ENCODE data around the gene CIB4.
"Not testable (repeated sequence)": the region's sequence is repeated elsewhere in the genome, so short reads cannot be mapped to it uniquely, and the experiment has no call there.

Gene CIB4

DNA sequence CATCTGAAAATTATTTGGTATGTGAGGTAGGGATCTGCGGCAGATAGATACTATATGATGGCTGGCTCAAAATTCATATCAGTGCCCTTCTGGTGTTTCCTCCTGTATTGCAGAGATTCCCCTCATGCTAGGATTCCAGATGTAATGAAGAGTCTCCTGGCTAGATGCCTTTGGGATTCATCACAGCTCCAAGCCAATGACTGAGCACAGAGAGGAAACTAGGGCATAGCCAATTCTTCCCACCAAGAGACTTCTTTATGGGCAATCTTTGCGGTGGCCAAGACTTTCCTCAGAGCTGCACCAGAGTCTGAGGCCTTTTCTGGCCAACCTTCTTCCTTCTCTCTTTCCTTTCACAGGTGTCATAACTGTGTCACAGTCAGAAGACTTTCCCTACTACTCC, 25.5 kb upstream of the CIB4 start:
- no peak for DNase-seq

DNA sequence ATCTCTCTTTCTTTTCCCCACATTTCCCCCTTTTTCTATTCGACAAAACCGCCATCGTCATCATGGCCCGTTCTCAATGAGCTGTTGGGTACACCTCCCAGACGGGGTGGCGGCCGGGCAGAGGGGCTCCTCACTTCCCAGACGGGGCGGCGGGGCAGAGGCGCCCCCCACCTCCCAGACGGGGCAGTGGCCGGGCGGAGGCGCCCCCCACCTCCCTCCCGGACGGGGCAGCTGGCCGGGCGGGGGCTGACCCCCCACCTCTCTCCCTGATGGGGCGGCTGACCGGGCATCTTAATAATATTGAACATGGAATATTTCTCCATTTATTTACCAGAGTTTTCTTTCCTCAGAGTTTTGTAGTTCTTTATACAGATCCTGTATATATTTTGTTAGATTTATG, 24.1 kb upstream of the CIB4 start:
- DNase-seq, result not testable (repeated sequence)

DNA sequence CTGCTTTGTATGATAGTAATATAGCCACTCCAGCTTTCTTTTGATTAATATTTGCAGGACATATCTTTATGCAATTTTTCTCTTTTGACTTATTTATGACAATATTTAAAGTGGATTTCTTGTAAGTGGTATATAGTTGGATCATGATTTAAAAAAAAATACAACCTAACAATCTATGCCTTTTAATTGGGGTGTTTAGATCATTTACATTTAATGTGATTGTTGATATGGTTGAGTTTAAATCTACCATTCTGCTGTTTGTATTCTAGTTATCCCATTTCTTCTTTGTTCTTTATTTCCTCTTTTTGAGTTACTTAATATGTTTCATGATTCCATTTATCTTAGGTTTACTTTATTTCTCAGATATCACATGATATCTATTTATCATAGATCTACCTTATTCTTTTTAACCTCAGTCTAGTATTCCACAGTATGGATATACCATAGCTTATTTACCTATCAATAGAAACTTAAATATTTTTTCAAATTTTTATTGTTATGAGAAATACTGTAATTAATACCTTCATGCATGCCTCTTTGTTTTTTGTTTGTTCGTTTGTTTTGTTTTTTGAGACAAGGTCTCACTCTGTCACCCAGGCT, 19.3 kb upstream of the CIB4 start:
- DNase-seq, result no peak

GRCh38 chr2:26658691-26659346, 17.7 kb upstream of the CIB4 start:
- DNase-seq, result no peak

DNA sequence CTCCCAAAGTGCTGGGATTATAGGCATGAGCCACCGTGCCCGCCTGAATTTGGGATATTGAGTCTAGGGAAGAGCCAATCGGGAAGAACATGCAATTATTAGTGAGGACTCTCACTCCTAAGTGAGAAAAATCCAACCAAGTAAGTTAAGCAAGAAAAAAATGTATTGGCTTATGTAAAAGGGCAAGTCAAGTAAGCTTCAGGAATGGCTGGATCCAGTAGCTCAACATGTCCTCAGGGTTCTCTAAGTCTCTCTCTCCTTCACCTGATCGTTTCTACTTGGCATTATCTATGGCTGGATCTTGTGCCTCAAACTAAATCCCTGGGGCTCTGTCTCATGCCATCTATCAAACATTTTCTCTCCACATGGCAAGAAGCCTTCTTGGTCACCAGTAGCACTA, 16.1 kb upstream of the CIB4 start:
- DNase-seq, result no peak

DNA sequence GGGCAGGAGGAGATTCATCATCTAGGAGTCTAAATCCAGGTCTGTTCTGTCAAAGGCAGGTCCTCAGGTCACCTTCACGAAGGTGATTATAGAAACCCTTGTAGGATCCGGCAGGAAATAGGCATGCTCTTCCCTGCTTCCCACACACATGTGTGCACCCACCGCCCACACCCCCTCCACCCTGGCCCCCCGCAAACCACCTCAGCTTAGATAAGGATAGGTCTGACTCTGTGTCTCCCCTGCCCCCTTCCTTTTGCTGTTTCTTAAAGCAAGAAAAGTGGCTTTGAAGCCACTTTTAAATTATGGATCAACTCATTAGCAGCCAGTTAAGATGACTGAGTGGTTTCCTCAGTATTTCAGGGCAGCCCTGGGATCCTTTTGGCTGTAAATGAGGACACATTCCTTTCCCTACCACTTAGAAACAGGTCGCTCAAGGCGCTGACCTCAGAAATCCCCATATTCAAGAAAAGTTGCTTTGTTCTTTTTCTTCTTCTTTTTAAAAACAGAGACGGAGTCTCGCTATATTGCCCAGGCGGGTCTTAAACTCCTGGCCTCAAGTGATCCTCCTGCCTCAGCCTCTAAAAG, 14.5 kb upstream of the CIB4 start:
- DNase-seq, result no peak

- DNase-seq, result not testable (repeated sequence)
These were observed 14.0 kb upstream of the CIB4 start for GRCh38 chr2:26655120-26655519.

DNA sequence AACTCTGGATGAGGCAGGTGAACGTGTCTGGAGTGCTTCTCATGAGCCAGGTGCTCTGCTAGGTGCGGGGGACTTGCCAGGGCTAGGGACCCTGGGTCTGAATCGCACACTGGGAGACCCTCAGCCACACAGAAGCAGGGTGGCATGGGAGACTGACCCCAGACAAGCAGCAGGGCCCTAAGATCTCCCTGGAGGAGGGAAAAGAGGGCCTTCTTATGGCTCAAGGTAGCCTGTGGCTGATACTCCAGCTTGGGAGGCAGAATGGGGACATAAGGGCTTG, 12.8 kb upstream of the CIB4 start:
- DNase-seq, result no peak

DNA sequence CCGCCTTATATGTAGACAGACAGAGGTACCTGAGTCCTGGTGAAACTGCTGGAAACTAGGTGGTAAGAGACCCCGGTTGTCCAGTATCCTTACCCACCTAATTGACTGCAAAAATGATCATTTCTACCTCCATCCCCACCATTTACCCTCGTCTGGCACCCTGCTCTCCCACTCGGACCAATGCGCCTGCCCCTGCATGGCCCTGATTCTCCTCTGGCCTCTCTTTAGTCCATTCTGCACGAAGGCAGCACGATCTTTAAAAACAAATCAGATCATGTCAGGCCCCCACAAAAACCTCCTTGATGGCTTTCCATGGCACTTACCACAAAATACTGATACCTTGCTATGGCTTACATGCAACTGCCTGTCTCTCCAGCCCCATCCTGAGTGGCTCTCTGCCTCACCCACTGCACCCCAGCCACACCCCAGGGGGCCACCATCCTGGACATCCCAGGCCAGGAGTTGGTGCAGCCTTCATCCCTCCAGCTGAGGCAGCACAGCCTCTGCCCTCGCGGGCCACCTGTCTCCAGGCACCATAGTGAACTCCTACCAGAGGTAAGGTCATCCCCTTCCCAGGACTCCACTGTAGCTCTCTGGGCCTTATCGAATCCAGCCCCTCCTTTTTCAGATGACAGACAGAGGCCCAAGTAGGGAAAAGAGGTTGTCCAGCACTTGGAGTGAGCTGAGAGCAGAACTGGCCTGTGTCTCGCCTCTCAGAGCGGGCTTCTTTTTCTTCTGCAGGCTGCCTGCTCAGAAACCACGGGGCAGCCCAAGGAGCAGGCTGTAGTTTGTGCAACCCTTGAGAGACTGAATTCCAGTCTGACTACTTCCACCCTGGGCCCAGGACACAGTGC, 12.3 kb upstream of the CIB4 start:
- no peak for DNase-seq

DNA sequence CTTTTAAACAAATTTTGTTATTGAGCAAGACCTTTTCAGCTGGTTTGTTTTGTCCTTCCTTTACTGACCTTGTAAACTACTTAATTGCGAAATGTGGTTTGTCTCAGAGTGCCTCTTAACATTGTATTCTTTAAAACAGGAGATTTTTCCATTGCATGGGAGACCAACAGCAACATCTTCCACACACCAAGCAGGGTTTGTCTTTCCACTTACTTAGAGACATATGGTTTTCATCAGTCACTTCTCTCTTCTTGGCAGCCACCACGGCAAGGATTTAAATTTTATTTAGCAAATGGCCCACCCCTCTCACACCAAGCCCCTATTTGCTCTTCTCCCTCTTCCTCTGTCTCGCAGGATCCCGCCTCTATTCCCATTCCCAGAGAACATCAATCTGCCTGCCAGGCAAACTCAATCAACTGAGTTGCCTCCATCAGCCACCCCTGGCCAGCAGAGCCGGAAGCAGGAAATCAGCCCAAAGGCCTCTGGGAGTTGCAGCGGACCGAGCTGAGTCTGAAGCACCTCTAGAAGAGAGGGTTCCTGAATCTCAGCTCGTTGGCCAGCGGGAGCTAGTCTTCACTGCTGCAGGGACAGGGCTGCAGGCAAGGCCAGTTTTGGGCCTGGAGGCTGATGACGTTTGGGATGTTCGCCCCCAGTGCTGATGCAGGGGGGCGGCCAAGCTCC, 11.3 kb upstream of the CIB4 start:
- DNase-seq, result peak; percentile 7

- no peak for DNase-seq
These were observed 10.6 kb upstream of the CIB4 start for GRCh38 chr2:26651799-26652198.

DNA sequence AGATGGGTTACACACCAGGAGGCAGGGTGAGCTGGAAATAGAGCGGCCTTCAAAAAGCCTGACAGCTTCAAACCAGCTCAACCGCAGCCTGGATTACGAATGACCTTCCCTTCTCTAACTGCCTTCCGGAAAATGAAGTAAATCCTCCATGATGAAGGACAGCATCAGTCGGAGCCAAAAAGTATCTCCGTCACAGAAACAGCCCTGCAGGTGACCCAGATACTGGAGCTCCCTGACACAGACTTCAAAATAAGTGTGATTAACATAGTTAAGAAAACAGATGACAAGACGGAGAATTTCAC, 10.3 kb upstream of the CIB4 start:
- DNase-seq, result no peak

DNA sequence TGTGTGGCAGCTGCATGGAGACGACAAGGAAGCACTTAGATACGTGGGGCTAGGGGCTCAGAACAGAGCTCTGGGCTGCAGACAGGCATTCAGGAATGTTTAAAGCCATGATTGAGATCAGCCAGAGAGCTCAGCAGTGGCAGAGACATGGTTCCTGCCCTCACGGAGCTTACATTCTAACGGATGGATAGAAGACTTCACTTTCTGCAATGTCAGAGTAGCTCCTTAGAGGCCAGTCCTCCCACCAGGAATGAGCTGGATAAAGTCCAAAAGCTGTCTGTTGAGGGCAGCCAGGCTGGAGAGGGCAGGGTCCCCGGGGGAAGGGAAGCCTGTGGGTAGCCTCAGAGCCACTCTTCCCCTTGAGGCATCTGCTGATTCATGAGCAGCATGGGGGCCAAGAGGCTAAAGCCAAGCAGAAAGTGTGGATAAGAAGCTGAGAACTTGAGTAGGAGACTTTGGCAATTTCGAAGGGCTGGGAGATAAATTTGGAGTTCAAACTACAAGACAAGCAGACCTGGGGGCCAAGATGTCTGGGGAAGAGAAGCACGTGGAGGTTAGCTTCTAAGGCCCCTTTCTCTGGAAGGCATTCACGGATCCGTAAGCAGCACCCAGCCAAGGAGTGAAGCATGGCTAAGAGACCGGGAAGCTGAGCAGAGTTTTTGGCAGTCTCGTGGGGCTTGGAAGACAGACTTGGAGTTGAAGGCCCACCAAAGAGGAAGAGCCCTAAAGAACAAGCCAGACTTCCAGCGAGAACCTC, 9.7 kb upstream of the CIB4 start:
- no peak for DNase-seq

DNA sequence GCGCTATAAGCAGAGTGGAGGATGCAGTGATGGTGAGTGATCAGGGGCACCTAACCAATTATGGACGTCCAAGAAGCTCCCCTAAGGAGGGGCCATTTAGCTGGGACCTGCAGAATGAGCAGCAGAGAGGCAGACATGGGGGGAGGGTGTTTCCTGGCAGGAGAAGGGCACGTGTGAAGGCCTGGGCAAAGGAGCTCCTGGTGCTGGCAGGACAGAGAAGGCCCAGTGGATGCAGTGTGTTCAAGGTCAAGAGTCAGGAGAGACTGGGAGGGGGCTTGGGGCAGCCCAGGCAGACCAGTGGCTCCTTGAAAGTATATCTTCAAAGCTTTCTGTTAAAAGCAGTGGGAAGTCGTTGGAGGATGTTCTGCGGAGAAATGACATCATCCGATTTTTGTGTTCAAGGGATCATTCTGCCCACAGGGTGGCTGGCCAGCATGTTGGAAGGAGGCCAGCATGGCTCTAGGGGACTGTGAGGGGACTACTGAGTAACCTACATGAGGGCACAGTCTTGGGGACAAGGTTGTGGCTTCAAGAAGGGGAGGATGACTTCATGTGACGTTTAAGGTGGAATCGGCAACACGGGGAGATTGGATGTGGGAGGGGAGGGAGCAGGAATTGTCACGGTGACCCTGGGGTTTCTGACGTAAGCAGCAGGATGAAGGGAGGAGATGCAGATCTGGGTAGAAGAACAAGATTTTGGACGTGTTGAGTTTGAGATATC, 9.0 kb upstream of the CIB4 start:
- DNase-seq, result no peak

GRCh38 chr2:26649322-26649721, 8.2 kb upstream of the CIB4 start:
- no peak for DNase-seq

DNA sequence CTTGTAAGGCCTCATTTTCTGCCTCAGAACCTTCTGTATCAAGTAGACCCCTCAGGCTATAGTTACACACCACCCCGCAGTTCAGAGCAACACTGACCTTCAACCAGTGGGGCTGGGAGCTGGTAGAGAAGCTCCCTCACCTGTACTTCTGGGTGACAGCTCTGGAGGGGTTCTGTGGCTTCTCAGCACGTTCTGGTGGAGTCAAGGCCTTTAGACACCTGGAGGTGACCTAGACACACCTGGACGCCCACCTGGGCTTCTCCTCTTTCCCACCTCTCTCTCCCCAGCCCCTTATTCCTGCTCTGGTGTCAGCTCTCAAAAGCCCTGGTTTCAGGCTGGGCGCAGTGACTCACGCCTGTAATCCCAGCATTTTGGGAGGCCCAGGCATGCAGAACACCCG, 7.3 kb upstream of the CIB4 start:
- no peak for DNase-seq

- DNase-seq, result no peak
These were observed 6.8 kb upstream of the CIB4 start for GRCh38 chr2:26647981-26648380.

DNA sequence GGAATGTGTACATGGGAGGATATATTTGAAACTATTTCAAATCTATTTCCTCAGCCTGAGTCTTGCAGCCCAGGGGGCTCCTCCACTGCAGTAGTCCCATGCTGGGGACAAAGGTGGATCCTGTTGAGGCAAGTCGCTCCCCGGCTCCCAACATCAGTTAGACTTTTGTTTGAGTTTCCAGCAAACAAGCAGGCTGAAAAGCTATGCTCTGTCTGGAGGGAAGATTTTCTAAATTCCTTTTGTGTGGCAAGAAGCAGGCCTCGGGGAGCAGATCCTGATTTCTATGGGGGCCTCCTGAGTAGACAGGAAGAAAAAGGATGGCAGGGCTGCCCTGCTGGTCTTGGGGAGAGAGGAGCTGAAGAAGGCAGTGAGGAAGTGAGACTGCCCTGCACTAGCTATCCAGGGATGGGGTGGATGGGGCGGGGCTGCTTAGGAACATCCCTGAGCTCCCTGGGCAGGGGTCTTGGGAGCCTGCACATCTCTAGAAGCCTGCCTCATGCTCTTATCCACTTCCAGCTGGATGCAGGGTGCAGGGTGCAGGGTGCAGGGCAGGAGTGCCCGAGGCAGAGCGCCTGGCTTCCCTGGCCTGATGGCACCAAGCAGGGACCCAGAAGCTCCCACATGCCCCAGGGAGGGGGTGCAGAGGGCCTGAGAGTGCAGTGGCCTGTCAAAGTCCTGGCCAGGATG, 6.0 kb upstream of the CIB4 start:
- no peak for DNase-seq

GRCh38 chr2:26645762-26646161, 4.6 kb upstream of the CIB4 start:
- DNase-seq, result no peak

DNA sequence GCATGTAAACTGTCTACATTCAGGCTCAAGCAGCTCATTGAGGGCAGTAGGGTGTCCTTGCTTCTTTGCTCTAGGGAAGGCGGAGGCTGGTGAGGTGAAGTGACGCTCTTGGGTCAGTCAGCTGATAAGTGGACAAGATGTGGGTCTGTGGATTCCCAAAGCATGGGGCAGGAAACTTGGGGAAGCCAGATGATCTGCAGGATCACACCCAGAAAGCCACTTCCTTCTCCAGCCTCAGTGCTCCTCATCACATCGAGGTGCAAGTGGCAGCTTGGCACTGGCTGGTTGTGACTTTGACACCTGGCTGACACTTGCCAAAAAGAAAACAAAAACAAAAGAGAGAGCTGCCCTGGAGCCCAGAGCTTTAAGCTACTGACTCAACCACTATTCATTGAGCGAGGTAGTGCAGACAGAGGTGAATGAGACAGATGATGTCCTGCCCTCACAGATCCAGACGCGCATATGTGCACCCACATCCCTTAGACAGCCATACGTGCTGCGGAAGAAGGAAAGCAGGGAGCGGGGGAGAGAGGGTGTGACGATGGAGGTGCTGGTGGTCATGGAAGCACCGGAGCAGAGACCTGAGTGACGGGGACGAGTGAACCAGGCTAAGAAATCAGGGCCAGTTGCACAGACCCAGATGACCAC, 3.1 kb upstream of the CIB4 start:
- no peak for DNase-seq

DNA sequence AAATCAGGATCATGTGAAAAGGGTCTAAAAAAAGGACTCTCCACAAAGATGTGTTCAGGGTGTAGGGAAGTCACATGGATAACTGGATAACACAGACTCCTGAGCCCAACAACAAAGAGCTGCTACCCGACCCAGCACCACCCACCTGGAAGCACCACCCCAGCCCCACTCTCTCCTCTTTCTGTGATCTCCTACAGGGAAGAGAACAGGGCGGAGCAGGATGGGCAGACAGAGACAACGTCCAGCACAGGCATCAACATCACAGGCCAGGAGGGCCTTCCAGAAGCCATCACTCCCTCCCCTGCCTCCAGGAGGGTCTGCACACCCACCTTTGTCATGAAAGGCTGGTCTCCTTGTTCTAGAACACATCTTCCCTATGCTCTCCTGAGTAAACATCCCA, 1.3 kb upstream of the CIB4 start:
- no peak for DNase-seq
